Umbilical cord (tissue), 2 donors: ENCODE measurements around the gene BLVRB. TPM values are rescaled to one million over a fixed set of nuclear protein-coding genes. Genes with fewer than 3 reads are reported as not detected.
"Not testable (repeated sequence)": the region's sequence is repeated elsewhere in the genome, so short reads cannot be mapped to it uniquely, and the experiment has no call there.

Experiments
- DNase-seq: peaks from one replicate; pipeline ENCODE4 v3.0.0-alpha.2; 2015; ENCODE audit warnings: low spot score
- total RNA-seq: library from RNA; depleted of rRNA; stranded (reverse); fragments of >200 nt; gene quantifications from one replicate; pipeline ENCODE4 v1.2.3, GENCODE V29; 2014; ENCODE audit warnings: low replicate concordance; ENCODE audit not compliant: insufficient read depth

BLVRB gene
- total RNA-seq, 1 donor from 2014 or later, result 92.9 TPM

- DNase-seq, result no peak
Observed at GRCh38 chr19:40450664-40451063, 14.9 kb downstream of the BLVRB start.

GRCh38 chr19:40449506-40449905, 16.0 kb downstream of the BLVRB start:
- no peak for DNase-seq

GRCh38 chr19:40446263-40446784, 19.2 kb downstream of the BLVRB start:
- DNase-seq, result no peak

- peak; percentile 92 for DNase-seq
Observed at GRCh38 chr19:40445780-40446262, 19.7 kb downstream of the BLVRB start.

GRCh38 chr19:40444825-40445312, 20.7 kb downstream of the BLVRB start:
- DNase-seq, result no peak

- DNase-seq, result peak; percentile 98
Observed at GRCh38 chr19:40444000-40444824, 21.3 kb downstream of the BLVRB start, which contains the start of gene SERTAD3. Gene SERTAD3, minus strand, starts transcription at chr19:40444335. Its CDS starts 2,255 bp downstream, at chr19:40442080.

GRCh38 chr19:40443131-40443999, 22.2 kb downstream of the BLVRB start:
- peak; percentile 100 for DNase-seq

GRCh38 chr19:40442328-40443130, 23.0 kb downstream of the BLVRB start:
- no peak for DNase-seq

GRCh38 chr19:40441719-40442253, 23.8 kb downstream of the BLVRB start:
- no peak for DNase-seq

- DNase-seq, result no peak
Observed at GRCh38 chr19:40438284-40438683, 27.3 kb downstream of the BLVRB start.

GRCh38 chr19:40433391-40434216, 31.9 kb downstream of the BLVRB start:
- peak; percentile 97 for DNase-seq

- not testable (repeated sequence) for DNase-seq
Observed at GRCh38 chr19:40432760-40433159, 32.8 kb downstream of the BLVRB start.

- DNase-seq, result no peak
Observed at GRCh38 chr19:40431698-40432097, 33.8 kb downstream of the BLVRB start.

- DNase-seq, result not testable (repeated sequence)
Observed at GRCh38 chr19:40430242-40430641, 35.3 kb downstream of the BLVRB start.

- DNase-seq, result not testable (repeated sequence)
Observed at GRCh38 chr19:40428197-40428596, 37.3 kb downstream of the BLVRB start.

GRCh38 chr19:40425450-40426287, 39.9 kb downstream of the BLVRB start, which contains the start of gene SERTAD1:
Gene SERTAD1, minus strand, starts transcription at chr19:40425992. Its CDS starts 2,446 bp downstream, at chr19:40423546.
- peak; percentile 100 for DNase-seq

- peak; percentile 47 for DNase-seq
Observed at GRCh38 chr19:40424637-40425449, 40.7 kb downstream of the BLVRB start.

- DNase-seq, result no peak
Observed at GRCh38 chr19:40423938-40424337, 41.6 kb downstream of the BLVRB start.
